SK-N-MC (cell line): ENCODE measurements around the gene FBXL12.

Experiments used
- DNase-seq: peaks from one replicate; pipeline ENCODE4 v3.0.0-alpha.2; 2011; ENCODE audit warnings: low read depth, low spot score
- H3K27ac ChIP-seq: fragments of 200-600 bp; sonication (generic); 2 replicates; pipeline ENCODE4 v1.5.1; 2016; ENCODE audit warnings: mixed run types
- H3K36me3 ChIP-seq: fragments of 200-600 bp; sonication (generic); 2 replicates; pipeline ENCODE4 v1.6.1; 2017; ENCODE audit warnings: antibody characterized with exemption, low read length, mixed read lengths; ENCODE audit not compliant: insufficient read depth
- H3K4me3 ChIP-seq: fragments of 200-600 bp; sonication (generic); 2 replicates; pipeline ENCODE4 v1.5.1; 2016
- H3K9ac ChIP-seq: fragments of 200-600 bp; sonication (generic); 2 replicates; pipeline ENCODE4 v1.8.0; 2017; ENCODE audit warnings: mixed run types, mixed read lengths; ENCODE audit not compliant: insufficient read length
- H3K9me3 ChIP-seq: fragments of 200-600 bp; sonication (generic); 2 replicates; pipeline ENCODE4 v1.6.1; 2017; ENCODE audit warnings: low read depth, mild to moderate bottlenecking, antibody characterized with exemption, low read length, moderate library complexity, mixed read lengths
- EZH2 ChIP-seq: fragments of 200-600 bp; sonication (generic); IDR thresholded peaks from one replicate; pipeline ENCODE4 v1.6.1; 2017; ENCODE audit warnings: antibody characterized with exemption
- FOXP2 ChIP-seq: optimal IDR thresholded peaks from 2 replicates; pipeline ENCODE3; 2011; ENCODE audit warnings: mild to moderate bottlenecking, moderate library complexity; ENCODE audit not compliant: insufficient read depth; ENCODE audit errors: extremely low read length, control extremely low read depth
- POLR2AphosphoS5 ChIP-seq: IDR thresholded peaks from 2 replicates; pipeline ENCODE4 v1.6.1; 2012; ENCODE audit warnings: mild to moderate bottlenecking, low read depth, low read length, borderline replicate concordance

FBXL12 gene

DNA sequence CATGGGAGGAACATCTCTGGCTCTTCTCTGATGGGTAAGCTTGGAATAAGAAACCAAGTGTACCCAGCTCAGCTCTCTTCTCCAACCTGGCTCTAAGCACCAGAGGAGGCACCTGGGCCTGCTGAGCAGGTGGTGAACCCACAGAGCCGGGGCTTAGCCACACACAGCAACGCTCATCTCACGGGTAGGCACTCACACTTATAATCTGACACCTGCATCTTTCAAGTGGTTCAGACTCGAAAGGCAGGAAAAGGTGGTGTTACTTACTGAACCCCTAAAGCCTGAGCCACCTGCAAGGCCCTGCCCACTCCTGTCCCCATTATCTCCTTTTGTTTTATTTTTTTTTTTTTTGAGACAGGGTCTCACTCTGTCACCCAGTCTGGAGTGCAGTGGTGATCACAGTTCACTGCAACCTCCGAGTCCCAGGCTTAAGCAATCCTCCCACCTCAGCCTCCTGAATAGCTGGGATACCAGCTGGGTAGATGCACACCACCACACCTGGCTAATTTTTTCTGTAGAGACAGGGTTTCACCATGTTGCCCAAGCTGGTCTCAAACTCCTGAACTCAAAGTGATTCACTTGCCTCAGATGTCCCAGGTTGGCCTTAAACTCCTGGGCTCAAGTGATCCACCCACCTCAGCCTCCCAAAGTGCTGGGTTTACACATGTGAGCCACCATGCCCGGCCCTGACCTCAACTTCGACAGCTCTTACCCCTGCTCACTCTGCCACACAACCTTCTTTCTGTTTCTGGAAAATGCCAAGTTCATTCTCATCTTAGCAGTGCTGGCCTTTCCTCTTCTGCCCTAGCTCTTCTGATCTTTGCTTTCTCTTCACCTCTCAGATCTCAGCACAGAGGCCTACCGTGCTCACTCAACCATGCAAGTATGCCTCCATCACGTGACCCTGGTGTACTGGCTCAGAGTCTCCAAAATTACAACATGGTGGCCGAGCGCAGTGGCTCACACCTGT, 9.7 kb downstream of the FBXL12 start:
- H3K27ac ChIP-seq = no peak overlapping the region
- H3K4me3 ChIP-seq = no peak overlapping the region
- no peak overlapping the region for H3K9ac ChIP-seq
- H3K36me3 ChIP-seq = peaks cover 12% of the 10 kb centered on the region
- no peaks in the 10 kb centered on the region for H3K9me3 ChIP-seq
- DNase-seq = no peak
- TF ChIP-seq EZH2 (no peak), FOXP2 (no peak), POLR2AphosphoS5 (no peak)

DNA sequence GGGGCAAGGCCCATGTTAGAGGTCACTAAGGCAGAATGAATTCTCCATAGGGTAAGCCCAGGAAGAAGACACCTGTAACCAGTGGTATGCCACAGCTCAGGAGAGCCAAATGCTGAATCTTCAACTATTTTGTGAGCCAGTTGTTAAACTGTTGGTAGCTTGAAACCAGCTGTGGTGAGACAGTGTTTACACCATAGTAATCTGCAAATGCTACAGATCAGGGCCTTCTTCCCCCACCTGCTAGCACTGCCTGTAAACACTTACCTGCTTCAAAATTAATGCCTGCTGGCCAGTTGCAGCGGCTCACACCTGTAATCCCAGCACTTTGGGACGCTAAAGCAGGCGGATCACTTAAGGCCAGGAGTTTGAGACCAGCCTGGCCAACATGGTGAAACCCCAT, 12.1 kb downstream of the FBXL12 start:
- DNase-seq = no peak
- no peak overlapping the region for H3K4me3 ChIP-seq
- no peak overlapping the region for H3K9ac ChIP-seq
- TF ChIP-seq FOXP2 = no peak
- TF ChIP-seq EZH2 = no peak
- TF ChIP-seq POLR2AphosphoS5 = no peak
- H3K9me3 ChIP-seq = no peaks in the 10 kb centered on the region
- peaks cover 9% of the 10 kb centered on the region for H3K36me3 ChIP-seq
- no peak overlapping the region for H3K27ac ChIP-seq

DNA sequence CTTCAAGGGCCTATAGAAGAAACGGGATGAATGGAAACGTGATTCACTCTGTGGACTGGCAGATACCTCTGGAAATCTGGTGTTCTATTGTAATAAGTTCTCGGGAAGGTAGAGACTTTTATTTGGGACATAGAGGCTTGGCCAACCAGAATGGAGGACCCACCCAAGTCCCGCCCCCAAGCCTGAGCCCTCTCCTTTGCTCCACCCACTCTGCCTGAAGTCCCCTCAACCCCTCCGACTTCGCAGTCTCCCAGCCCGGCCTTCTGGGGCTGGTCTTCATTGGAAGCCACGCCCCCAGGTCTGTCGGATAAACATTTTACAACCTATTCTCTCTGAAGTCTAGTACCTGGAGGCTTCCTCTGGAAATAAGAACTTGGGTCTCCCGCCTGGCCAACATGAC, 16.9 kb downstream of the FBXL12 start:
- Histone ChIP-seq H3K9ac (no peak overlapping the region), H3K9me3 (no peaks in the 10 kb centered on the region), H3K27ac (no peak overlapping the region), H3K4me3 (no peak overlapping the region), H3K36me3 (no peaks in the 10 kb centered on the region)
- no peak for TF ChIP-seq FOXP2
- no peak for TF ChIP-seq POLR2AphosphoS5
- no peak for TF ChIP-seq EZH2
- DNase-seq = no peak

DNA sequence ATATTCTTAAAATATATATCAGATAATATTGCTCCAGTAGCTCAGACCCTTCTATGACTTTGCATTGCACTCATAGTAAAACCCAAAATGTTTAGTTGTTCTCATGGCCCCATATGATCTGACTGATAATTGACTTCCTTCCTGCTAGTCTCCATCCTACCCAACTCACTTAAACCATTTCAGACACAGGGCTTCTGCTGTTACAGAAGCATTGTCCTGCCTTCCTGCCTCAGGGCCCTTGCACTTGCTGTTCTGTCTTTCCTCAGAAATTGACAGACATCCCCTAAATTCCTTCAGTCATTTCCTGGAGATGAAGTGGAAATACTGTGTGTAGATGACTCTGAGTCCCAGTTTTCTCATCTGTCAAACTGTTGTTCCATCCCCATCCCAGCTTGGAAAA, 19.7 kb downstream of the FBXL12 start:
- TF ChIP-seq EZH2 (no peak), POLR2AphosphoS5 (no peak), FOXP2 (no peak)
- no peak for DNase-seq

DNA sequence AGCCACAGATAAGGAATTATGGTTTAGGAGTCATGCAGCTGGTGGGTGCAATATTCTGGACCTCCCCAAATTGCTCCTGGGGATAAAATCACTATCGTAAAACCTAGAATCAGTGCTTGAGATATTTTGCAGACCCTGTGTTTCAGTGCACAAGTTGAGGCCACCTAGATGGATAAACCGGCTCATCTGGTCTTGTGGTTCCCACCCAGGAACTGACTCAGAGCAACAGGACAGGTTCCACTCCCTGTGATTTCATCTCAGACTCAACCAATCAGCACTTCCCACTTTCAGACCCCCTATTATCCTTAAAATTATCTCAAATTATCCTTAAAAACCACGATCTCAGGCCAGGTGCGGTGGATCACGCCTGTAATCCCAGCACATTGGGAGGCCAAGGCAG, 21.0 kb downstream of the FBXL12 start:
- no peak overlapping the region for H3K27ac ChIP-seq
- no peaks in the 10 kb centered on the region for H3K9me3 ChIP-seq
- H3K36me3 ChIP-seq = no peaks in the 10 kb centered on the region
- TF ChIP-seq FOXP2 = no peak
- TF ChIP-seq EZH2 = no peak
- no peak for TF ChIP-seq POLR2AphosphoS5
- DNase-seq = no peak
- no peak overlapping the region for H3K4me3 ChIP-seq
- no peak overlapping the region for H3K9ac ChIP-seq

More for the DNA sequence above, 19.7 kb downstream of the FBXL12 start:
- no peak overlapping the region for H3K27ac ChIP-seq
- H3K9ac ChIP-seq = no peak overlapping the region
- no peak overlapping the region for H3K4me3 ChIP-seq
- no peaks in the 10 kb centered on the region for H3K36me3 ChIP-seq
- no peaks in the 10 kb centered on the region for H3K9me3 ChIP-seq

DNA sequence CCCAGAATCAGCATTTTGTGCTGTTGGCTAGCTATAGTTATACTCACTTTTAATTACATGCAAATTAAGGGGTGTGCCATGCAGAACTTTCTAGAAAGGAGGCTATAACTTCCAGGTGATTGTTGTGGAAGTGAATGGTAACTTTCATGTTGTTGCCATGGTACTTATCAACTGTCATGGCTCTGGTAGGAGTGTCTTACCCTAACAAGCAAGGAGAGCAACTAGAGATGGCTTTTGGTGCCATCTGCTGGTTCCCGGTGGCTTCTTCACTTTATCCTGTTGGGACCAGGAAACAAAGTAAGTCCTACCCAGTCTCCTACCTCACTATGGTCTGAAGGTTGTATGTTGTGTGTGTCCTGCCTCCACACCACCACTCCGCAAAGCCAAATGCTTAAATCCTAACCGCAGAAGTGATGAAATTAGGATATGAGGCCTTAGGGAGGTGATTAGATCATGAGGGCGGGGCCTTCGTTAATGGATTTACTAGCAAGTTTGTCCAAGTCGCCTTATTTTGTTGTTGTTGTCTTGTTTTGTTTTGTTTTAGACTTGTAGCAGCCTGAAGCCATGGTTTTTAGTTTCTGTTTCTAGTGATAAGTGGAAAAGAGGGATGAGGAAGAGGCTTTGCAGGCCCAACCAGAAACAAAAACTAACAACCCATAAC, 22.6 kb downstream of the FBXL12 start:
- no peaks in the 10 kb centered on the region for H3K9me3 ChIP-seq
- no peak overlapping the region for H3K4me3 ChIP-seq
- TF ChIP-seq POLR2AphosphoS5 (no peak), EZH2 (no peak), FOXP2 (no peak)
- no peak overlapping the region for H3K9ac ChIP-seq
- DNase-seq = peak; percentile 87
- no peaks in the 10 kb centered on the region for H3K36me3 ChIP-seq
- no peak overlapping the region for H3K27ac ChIP-seq

DNA sequence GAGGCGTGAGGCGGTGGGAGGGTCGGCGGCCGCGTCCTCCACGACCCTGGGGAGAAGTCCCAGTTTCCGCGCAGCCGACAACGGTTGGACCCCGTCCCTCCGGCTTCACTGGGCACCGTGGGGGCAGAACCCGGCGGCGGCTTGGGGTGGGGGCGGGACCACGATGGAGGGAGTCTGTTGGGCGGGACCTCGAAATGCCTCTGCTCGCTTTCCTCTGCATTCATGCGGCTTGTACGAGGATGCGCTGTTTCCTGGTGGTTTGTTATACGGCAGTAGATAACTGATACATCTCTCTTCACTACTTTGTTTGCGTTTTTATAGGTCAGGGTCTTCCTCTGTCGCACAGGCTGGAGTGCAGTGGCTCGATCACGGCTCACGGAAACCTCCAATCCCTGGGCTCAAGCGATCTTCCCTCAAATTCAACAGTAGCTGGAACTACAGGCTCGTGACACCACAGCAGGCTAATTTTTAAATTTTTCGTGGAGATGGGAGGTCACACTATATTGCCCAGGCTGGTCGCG, 25.7 kb downstream of the FBXL12 start:
- no peak for DNase-seq
- no peak overlapping the region for H3K27ac ChIP-seq
- H3K4me3 ChIP-seq = peak overlapping the region; percentile 83
- H3K36me3 ChIP-seq = no peaks in the 10 kb centered on the region
- H3K9ac ChIP-seq = peak overlapping the region; percentile 6
- no peaks in the 10 kb centered on the region for H3K9me3 ChIP-seq
- TF ChIP-seq POLR2AphosphoS5 (no peak), FOXP2 (no peak), EZH2 (no peak)
